Measurements from ENCODE around the gene MAN1A1. TPM values are rescaled to one million over a fixed set of nuclear protein-coding genes. Genes with fewer than 3 reads are reported as not detected.

MAN1A1 gene
- total RNA-seq, 1 experiment from 2014 or later, result 16.1 TPM

GRCh38 chr6:119326291-119327005 is 23.1 kb downstream of the MAN1A1 start:
- no peak for DNase-seq (ENCODE audit: low spot score)

DNA sequence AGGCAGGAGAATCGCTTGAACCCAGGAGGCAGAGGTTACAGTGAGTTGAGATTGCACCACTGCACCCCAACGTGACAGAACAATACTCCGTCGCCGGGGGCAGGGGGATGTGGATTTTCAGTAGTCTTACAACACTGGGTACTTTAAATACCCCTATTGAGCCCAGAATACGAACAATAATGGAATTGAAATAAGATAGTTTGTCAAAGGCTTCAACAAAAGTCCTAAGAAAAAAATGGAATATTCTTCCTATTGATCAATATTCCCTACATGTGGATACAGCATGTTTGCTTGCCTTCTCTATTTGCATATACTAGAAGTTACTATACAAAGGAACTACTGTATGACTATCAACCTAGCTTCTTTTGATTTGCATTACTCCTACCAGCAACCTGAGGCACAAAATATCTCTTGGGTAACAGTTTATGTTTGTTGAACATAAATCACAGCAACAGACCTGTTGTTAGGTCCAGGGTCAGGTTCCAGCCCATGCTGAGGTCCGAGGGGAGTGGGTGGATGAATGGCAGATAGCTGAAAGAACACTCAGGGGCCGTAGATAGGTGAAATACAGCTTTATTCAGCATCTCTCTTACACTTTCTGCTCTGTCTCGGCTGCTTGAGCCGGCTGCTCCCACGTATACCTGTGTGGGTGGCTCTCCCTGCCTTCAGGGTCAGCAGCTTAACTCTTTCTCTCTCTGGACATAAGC is 23.8 kb downstream of the MAN1A1 start:
- DNase-seq (ENCODE audit: low spot score), result no peak

- no peak for DNase-seq (ENCODE audit: low spot score)
Measured at GRCh38 chr6:119324718-119325117, 24.8 kb downstream of the MAN1A1 start.

DNA sequence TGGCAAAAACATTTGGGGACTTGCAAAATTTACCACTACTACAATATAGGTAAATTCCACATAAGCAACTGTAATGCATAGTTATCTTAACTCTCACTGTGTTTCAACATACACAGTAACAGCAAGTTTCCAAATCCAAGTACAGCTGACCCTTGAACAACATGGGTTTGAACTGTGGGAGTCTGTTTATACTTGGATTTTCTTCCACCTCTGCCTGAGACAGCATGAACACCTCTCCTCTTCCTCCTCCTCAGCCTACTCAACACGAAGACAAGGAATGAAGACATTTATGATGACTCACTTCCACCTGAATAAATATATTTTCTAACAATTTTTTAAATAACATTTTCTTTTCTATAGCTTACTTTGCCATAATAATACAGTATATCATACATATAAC is 25.6 kb downstream of the MAN1A1 start:
- no peak for DNase-seq (ENCODE audit: low spot score)

DNA sequence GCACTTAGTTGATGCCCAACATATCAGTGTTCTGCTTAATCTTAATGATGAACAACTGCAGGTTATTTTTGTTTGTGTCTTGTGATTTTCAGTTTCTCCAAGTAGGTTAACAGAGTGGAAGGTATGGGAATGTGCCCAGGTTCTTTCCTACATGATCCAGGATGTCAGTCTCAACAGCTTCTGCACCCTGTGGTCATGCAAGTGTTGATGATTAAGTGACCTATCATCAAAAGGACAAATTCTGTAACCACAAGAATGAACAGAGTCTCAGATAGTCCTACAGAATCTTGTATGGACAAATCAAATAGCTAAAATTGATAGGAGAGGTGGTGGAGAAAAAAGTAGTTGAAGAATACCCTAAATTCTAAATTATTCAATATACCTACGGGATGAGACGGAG is 26.1 kb downstream of the MAN1A1 start:
- DNase-seq (ENCODE audit: low spot score), result no peak

GRCh38 chr6:119322715-119323350 is 26.7 kb downstream of the MAN1A1 start:
- DNase-seq (ENCODE audit: low spot score), result no peak

DNA sequence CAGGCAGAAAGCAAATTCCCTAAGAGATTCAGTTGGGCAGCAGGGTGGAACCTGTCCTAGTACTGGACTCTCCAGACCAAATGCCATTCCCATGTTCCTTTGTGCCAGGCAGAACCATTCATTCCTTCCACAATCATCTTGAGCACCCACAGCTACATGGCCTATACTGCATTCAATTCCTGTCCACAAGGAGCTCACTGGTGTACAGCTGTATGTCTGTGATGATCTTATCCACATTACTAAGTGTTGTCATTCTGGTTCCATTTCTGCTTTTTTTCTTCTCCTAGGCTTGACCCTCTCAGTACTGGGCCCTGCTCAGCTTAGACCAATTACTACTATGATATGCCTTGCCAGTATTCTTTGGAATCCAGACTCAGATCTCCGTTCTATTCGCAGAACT is 27.5 kb downstream of the MAN1A1 start:
- DNase-seq (ENCODE audit: low spot score), result no peak

DNA sequence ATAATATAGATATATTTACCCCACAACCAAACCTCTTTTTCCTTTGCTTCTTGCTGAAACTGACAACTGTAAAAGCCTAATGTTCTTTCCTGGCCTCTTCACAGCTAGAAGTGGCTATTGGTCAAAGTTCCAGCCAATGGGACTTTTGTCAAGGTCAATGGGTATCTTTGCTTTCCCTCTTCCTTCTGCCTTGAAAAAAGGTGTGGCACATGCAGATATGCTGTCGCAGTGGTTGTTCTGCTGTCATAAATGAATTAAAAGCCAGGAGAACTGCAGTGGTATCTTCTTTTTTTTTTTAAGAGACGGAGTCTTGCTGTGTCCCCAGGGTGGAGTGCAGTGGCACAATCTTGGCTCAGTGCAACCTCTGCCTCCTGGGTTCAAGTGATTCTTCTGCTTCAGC is 29.9 kb downstream of the MAN1A1 start:
- DNase-seq (ENCODE audit: low spot score), result no peak

- no peak for DNase-seq (ENCODE audit: low spot score)
Measured at GRCh38 chr6:119318730-119319129, 30.8 kb downstream of the MAN1A1 start.

- no peak for DNase-seq (ENCODE audit: low spot score)
Measured at GRCh38 chr6:119318176-119318575, 31.4 kb downstream of the MAN1A1 start.

DNA sequence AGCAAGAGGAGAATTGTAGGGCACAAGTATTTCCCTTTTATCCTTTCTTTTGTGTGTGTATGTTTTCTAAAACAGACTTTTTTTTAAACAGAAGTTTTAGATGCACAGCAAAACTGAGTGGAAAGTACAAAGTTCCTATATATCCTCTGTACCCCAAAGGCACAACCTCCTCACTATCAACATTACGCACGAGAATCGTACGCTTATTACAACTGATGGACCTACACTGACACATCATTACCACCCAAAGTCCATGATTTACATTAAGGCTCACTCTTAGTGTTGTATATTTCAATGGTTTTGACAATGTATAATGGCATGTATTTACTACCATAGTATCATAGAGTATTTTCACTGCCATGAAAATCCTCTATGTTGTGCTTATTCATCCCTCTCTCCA is 32.6 kb downstream of the MAN1A1 start:
- DNase-seq (ENCODE audit: low spot score), result no peak

DNA sequence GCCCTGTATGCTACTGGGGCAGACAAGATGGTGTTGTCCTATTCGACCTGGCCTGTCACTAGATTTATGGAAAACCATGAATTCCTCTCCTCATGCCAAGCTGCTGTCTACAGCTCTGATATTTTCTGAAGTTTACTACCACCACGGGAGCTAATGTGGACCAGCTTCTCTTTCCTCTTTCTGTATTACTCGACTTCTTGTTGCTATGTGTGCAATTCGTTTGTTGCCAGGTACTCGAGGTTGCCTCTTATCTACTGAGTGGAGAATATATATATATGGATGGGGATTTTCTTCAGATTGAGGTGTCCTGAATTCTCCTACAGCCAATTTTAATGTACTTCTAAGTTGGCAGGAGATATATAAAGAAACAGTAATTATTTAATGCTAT is 34.7 kb downstream of the MAN1A1 start:
- DNase-seq (ENCODE audit: low spot score), result no peak

- no peak for DNase-seq (ENCODE audit: low spot score)
Measured at GRCh38 chr6:119313937-119314884, 35.4 kb downstream of the MAN1A1 start.

DNA sequence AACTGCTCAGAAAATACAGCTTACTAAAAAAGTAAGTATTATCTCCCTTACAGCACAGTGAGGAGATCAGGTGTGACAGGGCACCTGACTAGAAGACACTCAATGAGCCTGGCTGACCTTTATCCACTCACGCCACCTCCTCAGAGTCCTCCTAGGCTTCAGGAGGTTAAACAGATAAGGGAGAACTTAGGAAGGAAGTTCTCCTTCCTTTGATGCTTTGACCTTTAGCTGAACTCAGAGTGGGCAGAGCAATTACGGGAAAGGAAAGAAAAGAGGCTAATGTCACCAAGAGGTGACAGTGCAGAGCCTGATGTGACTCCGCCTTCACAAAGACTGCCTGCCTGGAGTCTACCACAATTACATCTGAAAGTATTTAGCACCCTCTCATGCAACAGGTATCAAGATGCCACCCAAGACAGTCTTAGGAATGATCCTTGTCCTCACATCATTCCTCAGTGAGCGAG is 36.7 kb downstream of the MAN1A1 start:
- peak; percentile 56 for DNase-seq (ENCODE audit: low spot score)

GRCh38 chr6:119312441-119312840 is 37.1 kb downstream of the MAN1A1 start:
- DNase-seq (ENCODE audit: low spot score), result no peak

- no peak for DNase-seq (ENCODE audit: low spot score)
Measured at GRCh38 chr6:119311514-119312142, 37.9 kb downstream of the MAN1A1 start.

DNA sequence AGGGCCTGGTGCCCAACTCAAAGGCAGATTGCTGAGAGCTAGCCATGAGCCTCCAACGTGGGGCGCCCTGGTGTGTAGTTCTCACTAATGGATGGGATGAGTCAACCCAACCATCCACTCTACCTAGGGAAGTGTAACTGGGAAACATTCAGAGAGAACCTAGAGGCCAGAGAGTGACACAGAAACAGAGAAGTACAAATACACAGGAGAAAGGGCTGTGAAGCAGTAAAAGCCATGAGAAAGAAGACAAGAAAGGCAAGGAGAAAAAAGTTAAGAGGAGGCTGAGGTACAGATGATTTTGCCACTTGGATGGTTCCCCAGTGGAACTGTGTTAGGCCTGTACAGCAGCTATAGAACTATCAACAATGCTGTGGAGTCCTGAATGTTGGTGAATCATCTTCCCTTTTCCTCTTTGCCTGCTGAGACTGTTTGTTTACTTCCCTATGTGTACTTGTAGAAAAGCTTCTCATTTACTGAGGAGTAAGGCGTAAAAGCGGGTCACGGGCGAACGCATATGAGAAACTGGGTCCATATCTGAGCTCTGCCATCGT is 39.0 kb downstream of the MAN1A1 start:
- DNase-seq (ENCODE audit: low spot score), result peak; percentile 9

GRCh38 chr6:119308991-119309657 is 40.4 kb downstream of the MAN1A1 start:
- DNase-seq (ENCODE audit: low spot score), result peak; percentile 82

- DNase-seq (ENCODE audit: low spot score), result peak; percentile 38
Measured at GRCh38 chr6:119308048-119308570, 41.5 kb downstream of the MAN1A1 start.

DNA sequence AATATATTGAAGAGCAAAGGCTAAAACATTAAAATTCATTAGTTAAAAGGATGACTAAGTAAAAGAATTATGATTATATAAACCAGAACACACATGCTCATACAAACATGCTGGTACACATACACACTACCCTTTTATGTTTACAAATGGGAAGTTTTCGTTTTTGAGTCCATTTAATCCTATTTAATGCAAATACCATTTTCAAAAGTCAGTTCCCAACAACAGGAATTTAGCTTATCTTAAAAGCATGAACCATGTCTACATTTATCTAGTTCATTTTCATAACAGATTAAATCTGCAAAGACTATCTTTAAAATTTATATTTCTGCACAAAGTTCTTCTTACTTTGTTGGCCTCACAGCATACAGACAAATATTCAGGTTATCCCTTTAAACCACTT is 42.5 kb downstream of the MAN1A1 start:
- no peak for DNase-seq (ENCODE audit: low spot score)
